Astrocyte of the spinal cord (primary cell): ENCODE data around the gene RANGRF.

ENCODE experiments used
- DNase-seq: peaks from one replicate; pipeline ENCODE4 v3.0.0; 2011; ENCODE audit warnings: low read depth, low spot score
- H3K4me3 ChIP-seq: 2 replicates; pipeline ENCODE4 v1.5.1; 2011; ENCODE audit warnings: low read depth, mild to moderate bottlenecking, low read length, moderate library complexity
- CTCF ChIP-seq: IDR thresholded peaks from 2 replicates; pipeline ENCODE4 v1.5.1; 2012; ENCODE audit warnings: low read depth, mild to moderate bottlenecking, low read length, inconsistent platforms
- in situ Hi-C: cut with HindIII; loops from 2 replicates; pipeline ENCODE4 v1.10.0; 2017; ENCODE audit warnings: low sequenced_read_pairs

Gene RANGRF

DNA sequence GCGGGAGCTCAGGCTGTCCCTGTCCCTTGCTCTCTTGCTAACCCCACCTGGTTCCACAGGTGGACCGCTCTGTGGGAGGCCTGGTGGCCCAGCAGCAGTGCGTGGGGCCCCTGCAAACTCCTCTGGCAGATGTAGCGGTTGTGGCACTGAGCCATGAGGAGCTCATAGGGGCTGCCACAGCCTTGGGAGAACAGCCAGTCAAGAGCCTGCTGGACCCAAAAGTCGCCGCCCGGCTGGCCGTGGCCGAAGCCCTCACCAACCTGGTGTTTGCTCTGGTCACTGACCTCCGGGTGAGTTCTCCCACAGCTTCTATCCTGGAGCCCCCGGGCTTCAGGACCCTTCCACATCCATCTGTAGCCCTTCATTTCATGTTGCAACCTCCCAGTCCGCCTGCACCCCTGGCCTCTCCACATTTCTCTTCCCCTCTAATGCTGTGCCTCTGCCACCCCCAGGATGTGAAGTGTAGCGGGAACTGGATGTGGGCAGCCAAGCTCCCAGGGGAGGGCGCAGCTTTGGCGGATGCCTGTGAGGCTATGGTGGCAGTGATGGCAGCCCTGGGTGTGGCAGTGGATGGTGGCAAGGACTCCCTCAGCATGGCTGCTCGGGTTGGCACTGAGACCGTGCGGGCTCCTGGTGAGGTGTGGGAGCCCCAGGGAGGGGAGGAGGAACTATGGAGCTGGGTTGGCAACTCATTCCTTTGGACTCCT lies 23.5 kb upstream of the RANGRF start:
- no peak overlapping the region for H3K4me3 ChIP-seq
- no peak for TF ChIP-seq CTCF
- no peak for DNase-seq
- in situ Hi-C loops, result no loop called here

- DNase-seq, result no peak
- in situ Hi-C loops, result no loop called here
- TF ChIP-seq CTCF, result no peak
- no peak overlapping the region for H3K4me3 ChIP-seq
Observed at GRCh38 chr17:8266648-8267479, 21.6 kb upstream of the RANGRF start.

DNA sequence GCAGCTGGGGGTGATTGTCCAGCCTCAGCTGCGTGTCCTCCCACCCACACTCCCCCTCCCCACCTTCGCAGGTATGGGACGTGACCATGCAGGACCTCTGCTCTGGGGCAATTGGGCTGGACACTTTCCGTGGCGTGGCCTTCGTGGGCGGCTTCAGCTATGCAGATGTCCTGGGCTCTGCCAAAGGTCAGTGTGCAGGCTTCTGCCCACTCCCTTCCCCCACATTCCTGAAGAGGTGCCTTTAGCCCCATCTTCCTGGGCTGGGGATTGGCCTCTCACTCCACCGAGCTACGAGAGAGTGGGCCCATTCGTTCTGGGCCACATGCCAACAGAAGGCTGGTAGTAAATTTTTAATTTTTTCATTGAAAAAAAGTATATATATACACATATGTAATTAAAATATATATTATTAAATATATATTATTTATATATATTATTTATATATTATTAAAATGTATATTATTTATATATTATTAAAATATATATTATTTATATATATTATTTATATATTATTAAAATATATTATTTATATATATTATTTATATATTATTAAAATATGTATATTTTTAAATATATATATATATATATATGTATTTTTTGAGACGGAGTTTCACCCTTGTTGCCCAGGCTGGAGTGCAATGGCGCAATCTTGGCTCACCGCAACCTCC lies 20.9 kb upstream of the RANGRF start:
- in situ Hi-C loops, result no loop called here
- no peak for TF ChIP-seq CTCF
- DNase-seq, result no peak
- no peak overlapping the region for H3K4me3 ChIP-seq

DNA sequence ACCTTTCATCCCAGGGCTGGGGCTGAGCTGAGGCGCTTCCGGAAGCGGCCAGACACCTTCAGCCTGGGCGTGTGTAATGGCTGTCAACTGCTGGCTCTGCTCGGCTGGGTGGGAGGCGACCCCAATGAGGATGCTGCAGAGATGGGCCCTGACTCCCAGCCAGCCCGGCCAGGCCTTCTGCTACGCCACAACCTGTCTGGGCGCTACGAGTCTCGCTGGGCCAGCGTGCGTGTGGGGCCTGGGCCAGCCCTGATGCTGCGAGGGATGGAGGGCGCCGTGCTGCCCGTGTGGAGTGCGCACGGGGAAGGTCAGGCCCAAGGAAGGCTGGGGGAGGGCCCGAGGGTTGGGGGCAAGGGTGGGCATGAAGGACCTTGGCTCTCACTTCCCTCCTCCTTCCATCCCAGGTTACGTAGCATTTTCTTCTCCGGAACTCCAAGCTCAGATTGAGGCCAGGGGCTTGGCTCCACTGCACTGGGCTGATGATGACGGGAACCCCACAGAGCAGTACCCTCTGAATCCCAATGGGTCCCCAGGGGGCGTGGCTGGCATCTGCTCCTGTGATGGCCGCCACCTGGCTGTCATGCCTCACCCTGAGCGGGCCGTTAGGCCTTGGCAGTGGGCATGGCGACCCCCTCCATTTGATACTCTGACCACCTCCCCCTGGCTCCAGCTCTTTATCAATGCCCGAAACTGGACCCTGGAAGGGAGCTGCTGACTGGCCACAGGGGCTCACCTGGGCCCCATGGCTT lies 19.7 kb upstream of the RANGRF start:
- H3K4me3 ChIP-seq, result no peak overlapping the region
- in situ Hi-C loops, result no loop called here
- no peak for DNase-seq
- TF ChIP-seq CTCF, result no peak

- no peak overlapping the region for H3K4me3 ChIP-seq
- in situ Hi-C loops, result no loop called here
- TF ChIP-seq CTCF, result no peak
Observed at GRCh38 chr17:8272421-8272820, 16.0 kb upstream of the RANGRF start.

DNA sequence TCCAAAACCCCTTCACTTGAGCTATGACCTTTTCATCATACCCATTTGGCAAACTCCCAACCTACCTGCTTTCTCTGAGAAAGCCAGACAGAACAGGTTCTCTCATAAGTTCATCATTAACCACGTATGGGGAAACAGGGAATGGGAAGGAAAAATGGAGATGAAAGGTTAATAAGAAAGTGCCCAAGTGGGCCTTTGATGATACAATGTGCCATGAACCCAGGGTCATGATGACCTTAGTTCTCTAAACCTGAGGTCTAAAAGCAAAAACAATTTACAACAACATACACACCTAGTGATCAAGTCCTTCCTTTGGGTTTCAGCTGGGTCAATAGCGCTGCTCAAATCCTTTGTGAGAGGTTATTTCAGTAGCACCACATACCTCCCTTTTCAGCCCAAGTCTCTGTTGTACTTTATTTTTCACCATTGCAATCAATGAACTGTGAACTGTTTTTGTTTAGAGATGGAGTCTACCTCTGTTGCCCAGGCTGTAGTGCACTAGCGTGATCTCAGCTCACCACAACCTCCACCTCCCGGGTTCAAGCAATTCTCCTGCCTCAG lies 14.5 kb upstream of the RANGRF start:
- DNase-seq, result no peak
- H3K4me3 ChIP-seq, result no peak overlapping the region
- in situ Hi-C loops, result no loop called here
- no peak for TF ChIP-seq CTCF

More at GRCh38 chr17:8272421-8272820, 16.0 kb upstream of the RANGRF start:
- no peak for DNase-seq
